H9 (cell line): ENCODE measurements around the gene C19orf33. TPM values are rescaled to one million over a fixed set of nuclear protein-coding genes. Genes with fewer than 3 reads are reported as not detected.

ENCODE experiments used
- DNase-seq: peaks from one replicate; pipeline ENCODE4 v3.0.0-alpha.2; 2017
- H2AFZ ChIP-seq: one replicate; pipeline ENCODE4 v1.6.1; 2013; ENCODE audit warnings: mild to moderate bottlenecking, low read length, control low read depth, moderate library complexity
- H2AK5ac ChIP-seq: 2 replicates; pipeline ENCODE4 v1.6.1; 2013; ENCODE audit warnings: low read length, control low read depth, mixed read lengths; ENCODE audit not compliant: insufficient read length
- H2BK120ac ChIP-seq: one replicate; pipeline ENCODE4 v1.6.1; 2013; ENCODE audit warnings: low read depth, mild to moderate bottlenecking, low read length, control low read depth, inconsistent platforms; ENCODE audit not compliant: poor library complexity, severe bottlenecking
- H2BK12ac ChIP-seq: 2 replicates; pipeline ENCODE4 v1.6.1; 2013; ENCODE audit warnings: low read length, control low read depth, mixed read lengths, low read depth; ENCODE audit not compliant: insufficient read length
- H2BK15ac ChIP-seq: 2 replicates; pipeline ENCODE4 v1.6.1; 2013; ENCODE audit warnings: low read depth, low read length, control low read depth
- H2BK20ac ChIP-seq: one replicate; pipeline ENCODE4 v1.6.1; 2013; ENCODE audit warnings: low read depth, mild to moderate bottlenecking, low read length, control low read depth, inconsistent platforms; ENCODE audit not compliant: poor library complexity, severe bottlenecking
- H2BK5ac ChIP-seq: 2 replicates; pipeline ENCODE4 v1.6.1; 2013; ENCODE audit warnings: low read length, control low read depth, mixed read lengths; ENCODE audit not compliant: insufficient read length
- H3K14ac ChIP-seq: 2 replicates; pipeline ENCODE4 v1.6.1; 2013; ENCODE audit warnings: low read length, control low read depth; ENCODE audit not compliant: insufficient read depth
- H3K18ac ChIP-seq: 2 replicates; pipeline ENCODE4 v1.6.1; 2013; ENCODE audit warnings: low read depth, mild to moderate bottlenecking, mixed read lengths, low read length, control low read depth; ENCODE audit not compliant: insufficient read length
- H3K23ac ChIP-seq: 2 replicates; pipeline ENCODE4 v1.6.1; 2013; ENCODE audit warnings: low read length, control low read depth, mixed read lengths, low read depth; ENCODE audit not compliant: insufficient read length
- H3K23me2 ChIP-seq: 2 replicates; pipeline ENCODE4 v1.6.1; 2013; ENCODE audit warnings: low read depth, mild to moderate bottlenecking, mixed read lengths, low read length, control low read depth; ENCODE audit not compliant: insufficient read length, poor library complexity, severe bottlenecking
- H3K27ac ChIP-seq: 2 replicates; pipeline ENCODE4 v1.5.1; 2013; ENCODE audit warnings: low read length, control low read depth, mixed read lengths, low read depth; ENCODE audit not compliant: insufficient read length
- H3K27me3 ChIP-seq: 2 replicates; pipeline ENCODE4 v1.6.1; 2013; ENCODE audit warnings: low read length, control low read depth, inconsistent platforms; ENCODE audit not compliant: insufficient read depth
- H3K4ac ChIP-seq: 2 replicates; pipeline ENCODE4 v1.6.1; 2013; ENCODE audit warnings: low read depth, mild to moderate bottlenecking, control low read depth, inconsistent platforms, low read length, moderate library complexity
- H3K4me1 ChIP-seq: 2 replicates; pipeline ENCODE4 v1.6.1; 2013; ENCODE audit warnings: low read length, control low read depth, inconsistent platforms; ENCODE audit not compliant: insufficient read depth
- H3K4me2 ChIP-seq: 2 replicates; pipeline ENCODE4 v1.6.1; 2013; ENCODE audit warnings: low read length, control low read depth, mixed read lengths; ENCODE audit not compliant: insufficient read length, insufficient read depth
- H3K56ac ChIP-seq: 2 replicates; pipeline ENCODE4 v1.6.1; 2013; ENCODE audit warnings: low read depth, mild to moderate bottlenecking, mixed read lengths, low read length, control low read depth; ENCODE audit not compliant: insufficient read length
- H3K79me1 ChIP-seq: 2 replicates; pipeline ENCODE4 v1.6.1; 2013; ENCODE audit warnings: low read depth, mild to moderate bottlenecking, moderate library complexity, low read length, control low read depth, inconsistent platforms; ENCODE audit not compliant: insufficient read depth, poor library complexity, severe bottlenecking
- H3K79me2 ChIP-seq: 2 replicates; pipeline ENCODE4 v1.6.1; 2013; ENCODE audit warnings: low read length, control low read depth, inconsistent platforms; ENCODE audit not compliant: insufficient read depth
- H3K9ac ChIP-seq: 2 replicates; pipeline ENCODE4 v1.6.1; 2013; ENCODE audit warnings: low read length, control low read depth, mixed read lengths; ENCODE audit not compliant: insufficient read length; ENCODE audit errors: extremely low read depth
- H3K9me3 ChIP-seq: one replicate; pipeline ENCODE4 v1.6.1; 2013; ENCODE audit warnings: low read depth, low read length, inconsistent platforms; ENCODE audit not compliant: control insufficient read depth
- H3T11ph ChIP-seq: one replicate; pipeline ENCODE4 v1.6.1; 2013; ENCODE audit warnings: mild to moderate bottlenecking, low read length, control low read depth, inconsistent platforms
- H4K20me1 ChIP-seq: one replicate; pipeline ENCODE4 v1.6.1; 2013; ENCODE audit not compliant: control insufficient read depth, insufficient read length, insufficient read depth
- H4K5ac ChIP-seq: 2 replicates; pipeline ENCODE4 v1.6.1; 2013; ENCODE audit warnings: low read depth, mild to moderate bottlenecking, mixed read lengths, low read length, control low read depth; ENCODE audit not compliant: insufficient read length
- H4K8ac ChIP-seq: replicated peaks from 2 replicates; pipeline ENCODE4 v1.6.1; 2013; ENCODE audit warnings: low read length, control low read depth, mixed read lengths, low read depth; ENCODE audit not compliant: insufficient read length
- H4K91ac ChIP-seq: 2 replicates; pipeline ENCODE4 v1.6.1; 2013; ENCODE audit warnings: low read depth, mild to moderate bottlenecking, moderate library complexity, mixed read lengths, low read length, control low read depth; ENCODE audit not compliant: insufficient read length
- H3K27ac Mint-ChIP-seq, 3 experiments: 2 replicates in 2 of 3; 3 replicates in 1 of 3; pipeline ENCODE4 v1.8.0; 2020 to 2021; ENCODE audit warnings: mixed read lengths in 3 of 3, mild to moderate bottlenecking in 1 of 3, moderate library complexity in 1 of 3
- H3K27me3 Mint-ChIP-seq: 2 replicates; pipeline ENCODE4 v1.8.0; 2021; ENCODE audit warnings: low read depth, mild to moderate bottlenecking, moderate library complexity, mixed read lengths
- H3K36me3 Mint-ChIP-seq, 3 experiments: 2 replicates in 2 of 3; 3 replicates in 1 of 3; pipeline ENCODE4 v1.8.0; 2020 to 2021; ENCODE audit warnings: low read depth in 3 of 3, mixed read lengths in 3 of 3; ENCODE audit not compliant: insufficient read depth in 1 of 3
- H3K4me1 Mint-ChIP-seq, 2 experiments: 2 replicates each; pipeline ENCODE4 v1.8.0; 2020; ENCODE audit warnings: mixed read lengths in 2 of 2
- H3K4me3 Mint-ChIP-seq, 2 experiments: 2 replicates in 1 of 2; 3 replicates in 1 of 2; pipeline ENCODE4 v1.8.0; 2020 to 2021; ENCODE audit warnings: mild to moderate bottlenecking in 2 of 2, mixed read lengths in 2 of 2, moderate library complexity in 1 of 2
- H3K9me3 Mint-ChIP-seq, 2 experiments: 2 replicates in 1 of 2; 3 replicates in 1 of 2; pipeline ENCODE4 v1.8.0; 2020; ENCODE audit warnings: mild to moderate bottlenecking in 2 of 2, mixed read lengths in 2 of 2, moderate library complexity in 1 of 2
- CTCF ChIP-seq: fragments of 200-600 bp; sonication (generic); conservative IDR thresholded peaks from 3 replicates; pipeline ENCODE4 v1.8.0; 2021; ENCODE audit warnings: antibody characterized with exemption, mild to moderate bottlenecking
- WGBS: extraction: QIAGEN DNeasy Blood & Tissue Kit; methylation state at CpG from one replicate; pipeline ENCODE4 v1.1.7; 2013; ENCODE audit warnings: missing lambda C conversion rate, low lambda C conversion rate, mixed read lengths; ENCODE audit not compliant: insufficient read length; ENCODE audit errors: extremely low coverage; 5-methylcytosine and 5-hydroxymethylcytosine counted together
- total RNA-seq: library from RNA; stranded (reverse); gene quantifications from 2 replicates; pipeline ENCODE4 v1.2.1, GENCODE V29; 2021

Gene C19orf33
- total RNA-seq, 1 experiment from 2014 or later, result not detected

GRCh38 chr19:38321646-38322196, 17.7 kb downstream of the C19orf33 start:
- H3K23me2 ChIP-seq, result peaks cover 12% of the 10 kb centered on the region
- WGBS, result no CpG with 5 or more reads among the region's 11 CpGs
- H3K23ac ChIP-seq, result no peak overlapping the region
- Mint-ChIP-seq H3K4me3 (peak overlapping the region in 1 of 2 experiments; percentile 43; a peak in 2 of 5 replicates), H3K4me1 (peaks cover 11 to 23% of the 10 kb centered on the region in 2 experiments), H3K36me3 (peaks cover 2 to 8% (median 2%) of the 10 kb centered on the region in 3 experiments; a peak in 2 of 7 replicates), H3K27me3 (peaks cover 46% of the 10 kb centered on the region), H3K27ac (no peak overlapping the region), H3K9me3 (no peaks in the 10 kb centered on the region; a peak in 1 of 5 replicates)
- H3T11ph ChIP-seq, result no peak overlapping the region
- DNase-seq, result no peak
- H2BK120ac ChIP-seq, result no peak overlapping the region
- no peaks in the 10 kb centered on the region for H3K9me3 ChIP-seq
- TF ChIP-seq CTCF, result no peak
- H3K27ac ChIP-seq, result no peak overlapping the region
- H2BK5ac ChIP-seq, result no peak overlapping the region
- no peaks in the 10 kb centered on the region for H4K20me1 ChIP-seq
- H3K4me1 ChIP-seq, result no peaks in the 10 kb centered on the region
- no peak overlapping the region for H3K4ac ChIP-seq
- no peak overlapping the region for H3K9ac ChIP-seq
- no peak overlapping the region for H2AFZ ChIP-seq
- H2BK12ac ChIP-seq, result no peak overlapping the region
- no peak overlapping the region for H3K14ac ChIP-seq
- no peak overlapping the region for H4K8ac ChIP-seq
- no peak overlapping the region for H3K4me2 ChIP-seq
- H3K79me2 ChIP-seq, result no peaks in the 10 kb centered on the region
- H3K18ac ChIP-seq, result no peak overlapping the region
- H2BK15ac ChIP-seq, result no peak overlapping the region
- H3K56ac ChIP-seq, result no peak overlapping the region
- H2AK5ac ChIP-seq, result no peak overlapping the region
- no peaks in the 10 kb centered on the region for H3K79me1 ChIP-seq
- no peak overlapping the region for H4K5ac ChIP-seq
- no peak overlapping the region for H4K91ac ChIP-seq
- H3K27me3 ChIP-seq, result peaks cover 9% of the 10 kb centered on the region; the same call in 1 of the 2 replicates
- no peak overlapping the region for H2BK20ac ChIP-seq
